ENCODE data around the gene PCDH19.

- TF ChIP-seq CTCF (IDR thresholded peaks at IDR 0.05; ENCODE audit: poor library complexity) (no peak), EZH2 (IDR thresholded peaks at IDR 0.05; ENCODE audit: borderline replicate concordance) (no peak)
Measured at GRCh38 chrX:100407784-100408712, 2.0 kb downstream of the PCDH19 start.
